Globus pallidus (tissue), 1 donor: ENCODE data around the gene IL23R.
"Not testable (repeated sequence)": the region's sequence is repeated elsewhere in the genome, so short reads cannot be mapped to it uniquely, and the experiment has no call there.

Experiments used
- DNase-seq: peaks from one replicate; pipeline ENCODE4 v3.0.0-alpha.2; 2015; ENCODE audit warnings: low spot score

The IL23R gene, protein sequence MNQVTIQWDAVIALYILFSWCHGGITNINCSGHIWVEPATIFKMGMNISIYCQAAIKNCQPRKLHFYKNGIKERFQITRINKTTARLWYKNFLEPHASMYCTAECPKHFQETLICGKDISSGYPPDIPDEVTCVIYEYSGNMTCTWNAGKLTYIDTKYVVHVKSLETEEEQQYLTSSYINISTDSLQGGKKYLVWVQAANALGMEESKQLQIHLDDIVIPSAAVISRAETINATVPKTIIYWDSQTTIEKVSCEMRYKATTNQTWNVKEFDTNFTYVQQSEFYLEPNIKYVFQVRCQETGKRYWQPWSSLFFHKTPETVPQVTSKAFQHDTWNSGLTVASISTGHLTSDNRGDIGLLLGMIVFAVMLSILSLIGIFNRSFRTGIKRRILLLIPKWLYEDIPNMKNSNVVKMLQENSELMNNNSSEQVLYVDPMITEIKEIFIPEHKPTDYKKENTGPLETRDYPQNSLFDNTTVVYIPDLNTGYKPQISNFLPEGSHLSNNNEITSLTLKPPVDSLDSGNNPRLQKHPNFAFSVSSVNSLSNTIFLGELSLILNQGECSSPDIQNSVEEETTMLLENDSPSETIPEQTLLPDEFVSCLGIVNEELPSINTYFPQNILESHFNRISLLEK

DNA sequence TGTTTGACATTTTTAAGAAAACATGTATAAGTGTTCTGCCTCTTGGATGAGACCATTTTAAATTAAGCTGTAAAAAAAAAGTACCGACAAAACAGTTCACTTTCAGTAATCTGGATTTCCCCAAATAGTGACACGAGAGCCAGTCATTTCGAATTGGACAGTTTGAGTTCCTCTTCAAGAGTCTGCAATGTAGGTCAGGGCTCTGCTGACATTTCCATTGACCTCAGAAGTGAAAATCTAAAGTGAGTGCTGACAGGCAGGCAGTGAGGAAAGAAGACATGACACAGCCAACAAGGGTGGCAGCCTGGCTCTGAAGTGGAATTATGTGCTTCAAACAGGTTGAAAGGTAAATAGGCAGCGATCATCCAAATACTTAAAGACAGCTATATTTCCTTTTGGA is at the start of gene IL23R:
Gene IL23R, plus strand, starts transcription at position 259 of the 400 bp plus-strand sequence. CDS start 1,667 bp downstream, outside the sequence.
- DNase-seq: no peak

DNA sequence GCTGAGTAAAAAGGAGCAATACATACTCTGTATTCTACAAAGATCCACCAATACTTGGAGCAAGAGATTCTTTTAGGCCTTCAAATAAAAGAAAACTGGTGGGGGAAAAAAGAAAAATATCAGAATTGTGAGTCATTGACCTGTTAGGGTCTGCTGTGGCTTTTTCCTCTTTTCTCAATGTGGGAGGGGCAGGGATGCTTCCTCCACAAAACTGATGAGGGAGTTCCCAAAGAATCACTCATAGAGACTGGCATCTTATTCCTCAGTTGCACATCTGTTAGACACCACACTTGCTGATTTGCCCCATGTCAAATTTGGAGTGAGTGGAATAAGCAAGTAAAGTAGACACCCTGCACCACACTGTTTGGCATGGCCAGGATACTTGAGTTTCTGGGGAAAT is 48.1 kb upstream of the IL23R start:
- DNase-seq: no peak

DNA sequence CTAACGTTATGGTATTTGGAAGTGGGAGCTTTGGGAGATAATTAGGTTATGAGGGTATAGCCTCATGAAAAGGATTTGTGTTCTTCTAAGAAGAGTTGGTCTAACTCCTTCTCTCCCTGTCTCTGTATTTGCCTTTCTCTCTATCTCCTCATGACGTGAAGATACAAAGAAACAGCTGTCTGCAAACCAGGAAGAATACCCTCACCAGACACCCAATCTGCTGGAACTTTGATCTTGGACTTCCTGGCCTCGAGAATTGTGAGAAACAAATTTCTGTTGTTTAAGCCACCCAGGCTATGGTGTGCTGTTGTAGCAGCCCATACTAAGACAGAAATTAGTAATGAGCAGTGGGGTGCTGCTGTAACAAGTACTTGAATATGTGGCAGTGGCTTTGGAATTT is 47.6 kb upstream of the IL23R start:
- no peak for DNase-seq

DNA sequence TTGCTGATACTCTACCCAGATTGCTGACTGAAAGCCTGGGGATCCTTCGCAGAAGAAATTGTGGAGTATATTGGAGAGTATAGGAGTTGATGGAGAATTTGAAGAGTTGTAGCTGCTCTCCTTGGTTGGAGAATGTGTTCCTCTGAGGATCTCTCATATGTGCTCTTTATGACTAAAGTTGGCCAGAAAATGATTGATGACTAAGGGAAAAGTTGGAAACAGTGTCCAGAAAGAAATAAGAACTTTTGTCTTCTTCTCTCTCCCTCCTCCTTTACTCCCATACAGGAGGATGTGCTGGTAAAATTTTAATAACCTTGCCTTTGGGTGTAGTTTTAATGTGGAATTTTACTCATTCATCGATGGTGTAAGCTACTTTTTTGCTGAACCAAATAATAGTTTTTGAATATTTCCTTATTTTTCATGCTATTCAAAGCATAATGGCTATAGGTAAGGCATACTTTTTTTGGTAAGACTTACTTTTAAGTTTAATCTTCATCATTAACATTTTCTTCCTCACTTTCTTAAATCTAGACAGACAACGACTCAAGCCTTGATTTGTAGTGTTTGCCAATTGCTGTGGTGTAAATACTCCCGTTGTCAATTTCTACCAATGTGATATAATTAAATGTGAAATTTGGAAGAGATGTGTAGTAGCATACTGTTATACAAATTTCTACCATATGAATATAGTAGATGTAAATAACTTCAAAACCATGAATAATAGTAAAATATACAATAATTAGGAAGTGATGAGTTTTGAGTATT is 45.2 kb upstream of the IL23R start:
- no peak for DNase-seq

DNA sequence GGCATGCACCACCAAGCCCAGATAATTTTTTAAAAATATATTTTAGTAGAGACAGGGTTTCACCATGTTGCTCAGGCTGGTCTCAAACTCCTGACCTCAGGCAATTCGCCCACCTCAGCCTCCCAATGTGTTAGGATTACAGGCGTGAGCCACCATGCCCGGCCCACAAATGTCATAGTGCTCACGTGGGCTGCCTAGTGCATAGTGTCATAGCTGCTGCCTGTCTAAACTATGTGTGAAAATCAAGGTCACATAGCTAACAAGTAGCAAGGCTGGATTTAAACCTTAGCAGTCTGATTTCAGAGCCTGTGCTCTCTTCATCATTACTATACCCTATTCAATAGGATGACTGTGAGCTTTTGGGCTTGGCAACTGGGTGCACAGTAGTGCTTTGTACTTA is 41.8 kb upstream of the IL23R start:
- DNase-seq: no peak

DNA sequence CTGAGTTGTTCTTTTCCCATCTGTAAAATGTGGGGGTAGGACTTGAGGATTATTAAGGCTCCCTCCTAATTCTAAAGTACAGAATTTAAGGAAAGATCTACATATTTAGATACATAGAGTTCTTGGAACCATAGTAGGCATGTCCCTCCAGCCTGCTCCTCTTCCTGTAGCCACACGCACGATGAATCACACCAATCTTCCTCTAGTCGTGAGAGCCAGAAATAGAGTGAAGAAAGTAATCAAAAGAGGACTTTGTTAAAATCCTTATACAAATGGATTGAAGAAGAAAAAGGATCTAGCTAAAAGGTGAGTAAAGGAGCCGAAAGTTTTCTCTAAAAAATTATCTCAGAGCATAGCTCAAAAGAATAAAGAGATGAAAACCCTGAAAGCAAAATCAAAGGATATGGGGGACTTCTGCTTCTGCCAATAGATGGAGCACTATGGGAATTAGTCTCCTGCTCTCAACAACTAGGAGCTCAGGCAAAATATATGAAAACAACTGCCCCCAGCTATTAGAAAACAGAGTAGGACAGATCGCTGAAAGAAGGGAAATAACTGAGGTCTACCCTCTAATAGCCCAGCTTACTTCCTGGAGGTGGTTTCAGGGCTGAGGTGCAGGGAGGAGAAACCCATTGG is 40.0 kb upstream of the IL23R start:
- DNase-seq: no peak

DNA sequence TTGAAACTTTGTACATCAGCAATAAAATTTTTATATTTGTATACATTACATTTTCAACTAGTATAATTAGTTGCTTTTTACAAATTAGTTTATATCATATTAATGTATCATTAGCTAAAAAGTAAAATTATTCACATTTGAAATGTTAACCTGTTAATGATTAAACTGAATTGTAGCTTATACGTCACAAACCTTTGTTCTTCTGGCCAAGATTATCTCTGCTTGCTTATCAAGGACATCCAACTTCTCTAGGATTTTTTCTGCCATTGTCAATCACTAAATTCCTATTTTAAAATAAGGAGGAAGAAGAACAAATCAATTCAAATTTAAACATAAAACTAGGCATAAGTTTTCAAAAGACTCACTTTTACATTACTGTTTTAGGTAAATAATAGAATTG is 39.3 kb upstream of the IL23R start:
- DNase-seq: no peak

DNA sequence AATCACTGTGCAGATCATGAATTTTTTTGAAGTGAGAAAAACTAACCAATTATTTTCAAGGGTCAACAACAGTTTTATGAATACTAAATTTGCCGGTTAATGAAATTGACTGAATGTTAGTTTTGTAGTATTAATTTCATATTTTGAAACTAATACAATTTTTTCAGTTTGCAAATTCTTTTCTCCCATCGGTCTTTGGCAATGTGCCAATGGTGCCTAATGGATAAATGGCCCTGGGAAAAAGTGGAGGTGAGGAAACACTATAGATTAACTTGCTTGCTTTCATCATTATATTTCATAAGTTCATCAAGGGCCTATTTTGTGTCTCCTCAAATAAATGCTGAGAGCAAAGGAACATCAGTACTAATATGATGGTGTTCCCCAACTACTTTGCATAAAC is 35.6 kb upstream of the IL23R start:
- no peak for DNase-seq

DNA sequence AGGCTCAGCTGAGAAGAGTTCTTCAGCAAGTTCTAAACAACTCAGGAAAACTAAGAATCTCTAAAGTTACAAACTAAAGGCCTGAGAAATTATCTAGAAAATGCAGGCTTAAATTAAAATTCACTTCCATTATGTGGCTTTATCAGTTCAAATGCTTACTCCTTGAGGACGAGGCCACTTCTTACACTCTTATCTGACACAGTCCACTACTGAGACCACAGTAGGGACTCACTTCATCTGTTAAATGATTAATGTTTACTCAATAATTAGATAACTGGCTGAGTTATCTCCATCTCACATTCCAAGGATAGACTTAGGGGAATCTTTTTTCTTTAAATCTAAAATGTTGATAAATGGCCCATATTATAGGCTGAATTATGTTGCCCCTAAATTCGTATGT is 33.1 kb upstream of the IL23R start:
- no peak for DNase-seq

DNA sequence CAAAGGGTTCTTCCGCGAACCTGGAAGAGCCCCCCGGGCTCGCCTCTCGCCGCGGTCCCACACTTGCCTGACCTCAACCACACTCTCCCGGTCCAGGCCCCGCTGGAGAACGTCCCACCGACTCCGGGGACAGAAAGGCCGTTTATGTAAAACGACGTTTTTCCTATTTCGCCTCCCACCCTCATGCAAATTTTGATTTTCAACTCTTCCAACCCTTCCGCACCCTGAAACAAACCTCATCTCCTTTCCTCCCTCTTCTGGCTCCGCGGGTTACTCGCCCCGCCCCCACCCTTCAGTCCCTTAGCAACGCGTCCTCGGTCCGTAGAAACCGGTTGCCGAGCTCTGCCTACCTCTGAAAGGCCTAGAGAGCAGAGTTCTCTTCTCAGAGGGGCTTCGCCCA is 31.6 kb upstream of the IL23R start, which contains the start of gene C1orf141:
Gene C1orf141, minus strand, starts transcription at position 276 of the 400 bp plus-strand sequence. CDS start 7,730 bp downstream, outside the sequence.
- no peak for DNase-seq

DNA sequence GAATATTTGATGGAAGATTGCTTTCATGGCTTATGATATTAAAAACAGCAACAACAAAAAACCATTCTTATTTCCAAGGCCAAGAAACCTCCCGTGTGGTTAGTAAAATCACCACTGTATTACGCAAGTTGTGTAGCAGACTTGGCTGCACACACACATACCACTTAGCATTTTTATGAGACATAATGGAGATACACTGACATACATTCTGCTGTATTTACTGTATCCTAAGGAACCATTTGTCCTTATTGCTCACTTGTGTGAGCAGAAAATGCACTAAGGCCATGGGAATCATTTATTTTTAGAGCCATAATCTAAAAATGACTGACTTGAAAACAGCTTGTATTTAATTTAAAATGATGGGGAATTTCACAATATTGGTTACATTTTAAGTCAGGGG is 30.9 kb upstream of the IL23R start:
- no peak for DNase-seq

DNA sequence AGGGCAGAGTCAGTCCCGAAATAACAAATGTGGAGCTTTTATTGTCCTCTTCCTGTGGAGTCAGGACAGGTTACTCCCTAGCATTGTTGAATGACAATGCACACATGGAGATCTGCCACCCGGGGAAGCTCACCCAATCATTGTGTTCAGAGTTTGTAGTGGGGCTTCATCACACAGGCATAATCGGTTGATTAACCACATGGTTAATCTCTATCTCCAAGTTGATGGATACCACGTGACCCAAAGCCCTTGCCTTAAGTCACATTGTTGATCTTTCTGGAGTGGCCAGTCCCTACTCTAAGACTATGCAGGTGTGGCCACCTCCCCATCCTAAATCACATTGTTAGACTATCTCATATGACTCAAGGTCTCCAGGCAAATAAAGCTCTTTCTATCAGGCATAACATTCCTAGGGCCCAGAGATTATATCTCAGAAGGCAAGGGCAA is 28.9 kb upstream of the IL23R start:
- no peak for DNase-seq

DNA sequence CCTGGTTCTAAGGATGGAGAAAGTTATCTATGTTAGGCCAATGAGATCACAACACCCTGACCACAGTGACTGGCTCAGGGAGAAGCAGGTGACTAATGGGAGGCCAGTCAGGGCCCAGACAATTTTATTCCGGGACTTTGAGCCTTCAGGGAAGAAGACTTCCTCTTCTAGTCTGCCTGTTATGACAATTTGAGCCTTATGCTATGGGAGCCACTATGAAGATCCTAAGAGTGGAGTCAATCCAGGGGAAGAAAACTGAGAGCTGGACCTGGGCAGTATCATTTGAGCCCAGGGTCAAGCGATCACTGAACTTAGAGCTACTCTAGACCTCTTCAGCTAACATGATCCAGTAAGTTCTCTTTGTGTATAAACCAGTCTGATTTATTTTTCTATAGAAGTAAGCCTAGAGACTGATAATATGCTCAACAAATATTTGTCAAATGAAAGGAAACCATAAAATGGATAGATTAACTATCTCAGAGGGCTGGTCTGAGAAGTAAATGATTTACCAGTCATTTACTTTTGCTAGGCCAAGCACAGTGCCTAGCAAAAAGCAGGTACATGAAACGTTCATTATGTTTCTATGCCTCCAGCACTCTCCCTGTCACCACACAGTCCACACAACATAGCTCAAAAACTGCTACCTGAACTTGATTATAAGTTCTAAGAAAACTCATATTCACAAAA is 27.3 kb upstream of the IL23R start:
- DNase-seq: no peak

DNA sequence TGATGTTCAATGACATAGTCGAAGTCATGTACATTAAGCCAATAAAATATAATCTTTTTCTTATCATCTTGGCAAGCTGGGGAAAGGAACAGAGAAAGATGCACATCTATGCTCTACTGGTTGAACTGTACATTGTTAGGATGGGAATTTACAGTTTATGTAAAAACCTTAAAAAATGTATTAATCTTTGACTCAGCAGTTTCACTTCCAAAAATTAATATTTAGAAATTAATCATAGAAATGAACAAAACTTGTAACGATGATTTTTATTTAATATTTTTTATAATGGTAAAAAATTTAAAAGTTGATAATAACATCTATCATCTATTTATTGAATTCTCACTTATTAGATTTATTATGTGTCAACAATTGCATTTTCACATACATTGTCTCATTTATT is 25.8 kb upstream of the IL23R start:
- DNase-seq: no peak

DNA sequence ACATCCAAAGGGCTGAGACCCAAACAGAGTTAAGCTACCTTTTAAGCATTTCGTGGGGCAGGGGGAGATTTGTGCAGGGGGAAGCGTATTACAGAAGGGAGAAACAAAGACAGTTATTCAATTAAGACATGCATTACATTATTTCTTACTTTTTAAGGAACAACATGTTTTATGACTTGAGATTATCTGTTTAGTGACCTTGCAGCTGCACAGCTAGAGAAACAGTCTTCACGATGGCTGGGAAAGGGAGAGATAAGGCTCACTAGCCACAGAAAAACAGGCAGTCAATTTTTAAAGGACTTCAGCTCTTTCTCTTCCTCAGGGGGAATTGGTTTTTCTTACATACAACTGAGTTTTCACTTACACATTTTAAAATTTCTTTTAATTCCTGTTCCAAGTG is 24.4 kb upstream of the IL23R start:
- not testable (repeated sequence) for DNase-seq

DNA sequence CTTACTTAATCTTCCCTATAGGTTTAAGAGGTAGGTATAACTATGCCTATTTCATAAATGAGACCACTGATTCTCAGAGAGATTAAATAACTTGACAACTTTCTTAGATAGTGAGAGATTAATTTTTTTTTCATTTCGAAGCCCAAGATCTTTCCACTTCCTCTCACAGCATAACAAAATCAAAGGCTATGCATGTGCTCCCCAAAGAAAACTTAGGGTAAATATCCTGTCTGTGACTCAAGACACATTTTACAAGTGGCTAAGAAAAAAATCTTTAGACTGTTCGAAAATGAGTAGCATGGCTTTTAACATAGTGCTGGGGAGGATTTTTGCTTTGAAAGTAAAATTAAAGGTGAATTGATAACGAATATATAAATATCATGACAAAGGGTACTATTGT is 23.3 kb upstream of the IL23R start:
- no peak for DNase-seq

DNA sequence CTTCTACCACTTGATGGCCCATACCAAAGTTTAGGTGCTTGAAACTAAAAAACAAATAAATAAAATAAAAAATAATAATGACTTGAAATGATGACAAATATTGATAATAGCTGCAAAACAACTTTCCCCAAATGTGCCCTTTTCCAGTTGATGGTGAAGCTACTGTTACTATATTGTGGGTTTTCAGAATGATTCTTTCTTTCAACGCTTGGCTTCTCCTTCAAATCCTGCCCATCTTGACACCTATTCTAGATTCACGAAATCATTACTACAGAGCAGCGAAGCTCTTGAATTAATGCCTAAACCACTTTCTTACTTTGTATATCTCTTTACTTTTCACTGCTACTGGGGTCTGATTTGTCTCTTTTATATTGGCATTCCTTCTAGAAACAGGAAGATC is 22.3 kb upstream of the IL23R start:
- DNase-seq: no peak

DNA sequence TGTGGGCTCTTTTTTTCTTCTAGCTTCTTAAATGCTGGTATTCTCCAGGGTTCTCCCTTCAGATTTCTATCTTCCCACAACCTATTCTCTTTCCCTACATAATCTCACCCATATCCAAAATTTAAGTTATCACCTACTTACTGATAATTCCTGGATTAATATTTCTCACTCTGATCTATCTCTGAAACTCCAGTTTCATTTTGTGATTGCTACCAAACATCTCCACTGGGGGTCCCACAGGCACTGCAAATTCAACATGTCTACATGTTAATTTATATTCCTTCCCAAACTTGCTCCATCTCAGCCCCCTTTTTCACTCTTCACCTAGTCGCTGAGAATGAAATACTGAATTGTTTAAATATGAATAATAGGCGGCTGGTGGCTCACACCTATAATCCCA is 21.6 kb upstream of the IL23R start:
- DNase-seq: no peak

DNA sequence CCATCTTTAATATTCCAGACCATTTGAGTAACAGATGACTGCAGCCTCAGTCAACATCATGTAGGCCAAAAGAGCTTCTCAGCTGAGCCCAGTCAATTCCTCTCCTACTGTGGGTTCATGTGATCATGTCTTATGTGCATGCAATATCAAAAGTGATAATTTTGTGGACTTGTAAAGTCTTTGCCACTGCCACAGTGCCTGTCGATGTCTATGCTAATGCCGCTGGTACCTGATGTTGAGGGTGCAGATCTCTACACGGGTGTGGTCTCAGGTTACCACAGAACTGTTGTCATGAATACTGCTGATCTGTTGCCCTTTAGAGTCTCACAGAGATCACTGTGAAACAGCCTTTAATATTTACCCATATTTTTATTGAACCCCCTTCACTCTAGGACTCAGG is 20.2 kb upstream of the IL23R start:
- DNase-seq: no peak

DNA sequence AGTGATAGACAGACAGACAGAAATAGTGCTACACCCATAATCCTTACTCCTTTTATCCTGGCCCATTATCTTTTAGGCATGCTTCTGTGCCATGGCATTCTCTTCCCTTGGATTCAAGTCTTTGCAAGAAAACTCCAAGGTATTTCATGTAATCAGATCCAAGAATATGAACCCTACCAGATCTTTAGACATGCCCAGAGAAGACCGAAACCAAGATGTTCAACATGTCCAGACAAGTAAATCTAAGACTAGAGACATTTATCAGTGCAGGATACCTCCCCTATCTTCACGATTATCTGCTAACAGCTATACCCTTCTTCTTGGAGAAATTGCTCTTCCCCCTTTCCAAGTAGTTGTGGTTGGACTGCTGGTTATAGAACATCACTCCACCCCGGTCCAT is 19.7 kb upstream of the IL23R start:
- no peak for DNase-seq

DNA sequence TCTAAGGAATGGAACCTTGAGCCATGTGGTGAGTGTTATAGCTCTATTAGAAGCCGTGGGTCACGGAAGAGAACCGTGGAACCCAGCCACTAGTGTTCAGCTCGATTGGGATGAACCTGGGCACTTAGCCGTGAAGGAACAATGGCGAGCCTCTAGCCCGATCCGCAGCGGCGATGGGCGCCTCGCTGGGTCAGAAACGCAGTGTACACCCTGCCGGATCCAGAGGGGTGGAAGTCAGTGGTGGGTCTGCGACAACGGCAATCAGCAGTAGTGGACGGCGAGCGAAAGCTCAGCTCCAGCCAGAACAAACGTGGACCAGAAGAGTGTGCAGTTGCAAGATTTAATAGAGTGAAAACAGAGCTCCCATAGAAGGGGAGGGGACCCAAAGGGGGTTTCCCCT is 18.3 kb upstream of the IL23R start:
- DNase-seq: not testable (repeated sequence)
